ENCODE results near the gene KAT5.

DNA sequence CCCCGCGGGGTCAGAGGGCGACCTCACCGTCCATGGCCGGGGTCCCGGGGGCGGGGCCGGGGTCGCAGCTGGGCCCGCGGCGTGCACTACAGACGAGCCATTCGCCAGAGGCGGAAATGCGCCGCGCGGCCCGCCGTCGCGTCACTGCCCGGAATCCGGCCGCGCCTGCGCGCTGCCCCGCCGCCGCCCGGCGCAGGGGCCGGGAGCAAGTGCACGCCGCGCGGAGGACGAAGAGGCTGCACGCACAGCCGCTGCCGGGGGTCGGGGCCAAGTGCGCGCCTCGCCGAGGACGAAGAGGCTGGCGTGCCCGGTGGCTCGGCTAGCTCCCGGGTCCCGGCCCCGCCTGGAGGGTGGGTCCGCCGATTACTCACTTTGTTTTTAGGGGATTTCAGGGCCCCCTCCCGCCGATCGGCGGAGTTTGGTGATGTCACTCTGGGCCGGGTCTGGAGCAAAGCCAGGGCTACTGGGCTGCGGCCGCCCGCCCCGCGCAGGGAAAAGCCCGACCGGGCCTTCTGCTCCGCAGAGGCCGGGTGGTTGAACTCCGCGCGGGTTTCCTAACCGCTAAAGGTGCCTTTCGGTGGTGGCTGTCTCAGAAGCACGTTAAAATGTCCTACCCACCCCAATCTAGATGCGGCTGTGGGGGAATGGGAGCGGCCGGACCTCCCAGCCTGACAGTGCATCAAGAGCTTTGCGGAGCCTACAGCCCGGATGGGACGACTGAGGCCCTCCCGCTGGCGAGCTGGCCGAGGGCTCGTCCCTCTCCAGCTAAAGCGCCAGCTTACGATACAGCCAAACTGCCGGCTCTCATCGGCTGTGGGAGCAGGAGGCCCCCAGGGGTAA is 49.0 kb upstream of the KAT5 start, which contains the start of gene RELA:
- TF ChIP-seq POLR2AphosphoS5 (IDR thresholded peaks at IDR 0.05), result peak; percentile 87
- peak in 2 of 4 experiments; percentile 34 to 48 for TF ChIP-seq CTCF (IDR thresholded peaks at IDR 0.05)
- peak; percentile 92 for TF ChIP-seq POLR2A (IDR thresholded peaks at IDR 0.05)

Measured in prostate gland (tissue), 2 donors.